Activated CD8-positive, alpha-beta memory T cell treated with anti-CD3 and anti-CD28 coated beads for 36 hours (primary cell): ENCODE measurements around the gene AP2M1. TPM values are rescaled to one million over a fixed set of nuclear protein-coding genes. Genes with fewer than 3 reads are reported as not detected.

Experiments used
- CTCF ChIA-PET: fragments of 350-600 bp; sonication (Branson Sonifier 250); formaldehyde crosslinking; loops from one replicate; lab custom pipeline; 2021; ENCODE audit warnings: antibody characterized with exemption; lab: Charles Lee
- POLR2A ChIA-PET: fragments of 350-600 bp; sonication (Branson Sonifier 250); formaldehyde crosslinking; loops from one replicate; lab custom pipeline; 2021; ENCODE audit warnings: antibody characterized with exemption; lab: Charles Lee
- total RNA-seq, 2 experiments: library from RNA; stranded (reverse); gene quantifications; one replicate each; pipeline ENCODE4 v1.2.3, GENCODE V29; 2021

The AP2M1 gene
- total RNA-seq, 2 experiments from 2014 or later: 240 to 244 TPM

DNA sequence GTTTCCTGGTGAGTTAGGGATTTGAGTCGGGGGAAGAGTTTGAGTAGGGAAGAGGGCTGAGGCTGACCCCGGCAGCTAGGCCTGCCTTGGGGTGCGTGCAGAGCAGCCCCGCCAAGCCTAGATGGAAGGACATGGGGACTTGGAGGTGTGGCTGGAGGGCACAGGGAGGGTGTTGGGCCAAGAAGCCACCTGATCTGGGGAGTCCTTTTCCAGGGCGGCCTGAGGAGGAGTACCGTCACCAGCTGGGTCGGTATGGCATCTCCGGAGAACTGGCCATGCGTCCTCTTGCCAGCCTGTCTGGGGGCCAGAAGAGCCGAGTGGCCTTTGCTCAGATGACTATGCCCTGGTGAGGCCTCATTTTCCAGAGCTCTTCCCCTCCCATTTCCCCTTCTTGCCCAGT lies 18.2 kb downstream of the AP2M1 start:
- ChIA-PET CTCF (no interaction called here), POLR2A (no interaction called here)

- ChIA-PET POLR2A (no interaction called here), CTCF (no interaction called here)
Measured at GRCh38 chr3:184193991-184194539, 19.4 kb downstream of the AP2M1 start.

DNA sequence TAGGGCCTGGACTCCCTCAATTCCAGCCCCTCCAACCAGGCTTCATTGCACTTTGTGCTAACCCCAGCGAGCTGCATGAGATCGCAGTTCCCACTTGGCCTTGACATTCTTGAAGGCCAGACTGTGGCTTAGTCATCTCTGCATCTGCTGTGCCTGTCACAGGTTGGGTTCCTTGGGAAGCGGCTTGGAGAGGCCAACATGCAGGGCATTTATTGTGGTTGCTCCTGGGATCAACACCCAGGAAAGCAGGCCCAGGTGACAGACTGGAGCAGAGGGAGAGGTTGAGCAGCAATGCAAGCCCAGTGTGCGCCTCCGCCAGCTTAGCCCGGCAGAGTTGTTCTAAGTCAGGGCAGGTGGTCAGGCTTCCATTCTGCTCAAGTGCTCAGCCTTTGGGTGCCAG lies 21.9 kb downstream of the AP2M1 start:
- POLR2A ChIA-PET: no interaction called here

DNA sequence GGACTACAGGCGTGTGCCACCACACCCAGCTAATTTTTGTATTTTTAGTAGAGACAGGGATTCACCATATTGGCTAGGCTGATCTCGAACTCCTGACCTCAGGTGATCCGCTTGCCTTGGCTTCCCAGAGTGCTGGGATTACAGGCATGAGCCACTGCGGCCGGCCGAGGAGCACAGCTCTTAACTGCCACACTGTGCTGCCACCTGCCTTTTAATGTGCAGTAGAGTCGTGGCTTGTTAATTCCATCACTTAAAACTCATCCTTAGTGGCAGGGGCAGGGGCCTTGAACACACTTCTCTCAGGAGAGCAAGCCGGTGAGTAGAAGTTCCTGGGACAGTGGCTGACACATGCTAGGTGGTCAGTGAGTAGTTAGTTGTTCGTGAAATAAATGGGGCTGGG lies 23.9 kb downstream of the AP2M1 start:
- CTCF ChIA-PET: no interaction called here
- POLR2A ChIA-PET: interaction anchor here (0.7 kb wide), 2 partner anchors 116 to 596 kb away, joined by 3 to 4 read pairs; no protein-coding TSS in a partner anchor

More for the DNA sequence above, 21.9 kb downstream of the AP2M1 start:
- CTCF ChIA-PET: no interaction called here

GRCh38 chr3:184200825-184201224 lies 26.2 kb downstream of the AP2M1 start:
- ChIA-PET POLR2A (no interaction called here), CTCF (no interaction called here)

DNA sequence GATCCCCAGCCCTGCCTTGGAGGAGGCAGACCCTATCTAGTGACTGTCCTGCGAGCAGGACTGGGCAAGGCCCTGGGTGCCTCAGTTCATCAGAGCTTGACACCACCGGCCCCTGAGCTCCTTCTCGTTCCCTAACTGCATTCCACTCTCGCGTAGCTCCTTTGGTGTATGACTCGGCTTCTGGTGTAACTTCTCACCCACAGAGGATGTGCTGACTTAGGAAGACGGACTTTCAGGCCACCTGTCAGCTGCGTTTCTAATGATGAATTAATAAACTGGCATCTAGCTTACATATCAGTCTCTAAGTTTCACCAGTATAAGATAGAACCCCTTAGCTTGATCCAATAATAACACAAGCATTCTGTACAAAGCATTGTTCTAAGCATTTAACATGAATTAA lies 28.9 kb downstream of the AP2M1 start:
- ChIA-PET POLR2A (no interaction called here), CTCF (no interaction called here)

- ChIA-PET CTCF (interaction anchor here (1.3 kb wide), 1 partner anchor 18 kb away, joined by 4 read pairs; no protein-coding TSS in a partner anchor), POLR2A (no interaction called here)
Measured at GRCh38 chr3:184209146-184209923, 34.7 kb downstream of the AP2M1 start.

- ChIA-PET POLR2A (interaction anchor here (0.5 kb wide), 1 partner anchor 608 kb away, joined by 3 read pairs; no protein-coding TSS in a partner anchor), CTCF (interaction anchor here (0.6 kb wide), 1 partner anchor 170 kb away, joined by 3 read pairs; no protein-coding TSS in a partner anchor)
Measured at GRCh38 chr3:184211297-184211696, 36.6 kb downstream of the AP2M1 start.

- ChIA-PET POLR2A (interaction anchor here (0.5 kb wide), 1 partner anchor 609 kb away, joined by 3 read pairs; no protein-coding TSS in a partner anchor), CTCF (interaction anchor here (0.6 kb wide), 1 partner anchor 170 kb away, joined by 3 read pairs; no protein-coding TSS in a partner anchor)
Measured at GRCh38 chr3:184211718-184212117, 37.1 kb downstream of the AP2M1 start.

GRCh38 chr3:184218814-184219213 lies 44.2 kb downstream of the AP2M1 start:
- CTCF ChIA-PET: interaction anchor here (0.7 kb wide), 1 partner anchor 54 kb away, joined by 3 read pairs; no protein-coding TSS in a partner anchor
- POLR2A ChIA-PET: no interaction called here

DNA sequence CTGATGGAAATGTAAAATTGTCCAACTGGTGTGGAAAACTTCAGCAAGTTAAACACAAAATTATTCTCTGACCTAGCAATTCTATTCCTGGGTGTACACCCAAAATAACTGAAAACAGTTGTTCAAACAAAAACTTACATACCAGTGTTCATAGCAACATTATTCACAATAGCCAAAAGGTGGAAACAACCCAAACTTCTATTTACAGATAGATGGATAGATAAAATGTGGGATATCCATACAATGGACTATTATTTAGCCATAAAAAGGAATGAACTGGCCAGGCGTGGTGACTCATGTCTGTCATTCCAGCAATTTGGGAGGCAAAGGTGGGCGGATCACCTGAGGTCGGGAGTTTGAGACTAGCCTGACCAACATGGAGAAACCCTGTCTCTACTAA lies 47.9 kb downstream of the AP2M1 start:
- ChIA-PET CTCF (no interaction called here), POLR2A (no interaction called here)

DNA sequence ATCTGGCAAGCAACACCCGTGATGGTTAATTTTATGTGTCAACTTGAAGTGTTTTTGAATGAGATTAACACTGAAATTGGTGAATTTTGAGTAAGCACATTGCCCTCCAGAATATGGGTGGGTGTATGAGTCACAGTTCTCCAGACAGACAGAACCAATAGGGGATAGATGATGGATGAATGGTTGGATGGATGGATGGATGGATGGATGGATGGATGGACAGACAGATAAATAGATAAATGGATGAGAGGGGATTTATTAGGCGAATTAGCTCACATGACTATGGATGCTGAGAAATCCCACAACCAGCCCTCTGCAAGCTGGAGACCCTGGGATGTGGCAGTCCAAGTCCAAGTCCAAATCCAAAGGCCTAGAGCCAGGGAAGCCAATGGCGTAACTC lies 49.3 kb downstream of the AP2M1 start:
- POLR2A ChIA-PET: no interaction called here
- CTCF ChIA-PET: no interaction called here

DNA sequence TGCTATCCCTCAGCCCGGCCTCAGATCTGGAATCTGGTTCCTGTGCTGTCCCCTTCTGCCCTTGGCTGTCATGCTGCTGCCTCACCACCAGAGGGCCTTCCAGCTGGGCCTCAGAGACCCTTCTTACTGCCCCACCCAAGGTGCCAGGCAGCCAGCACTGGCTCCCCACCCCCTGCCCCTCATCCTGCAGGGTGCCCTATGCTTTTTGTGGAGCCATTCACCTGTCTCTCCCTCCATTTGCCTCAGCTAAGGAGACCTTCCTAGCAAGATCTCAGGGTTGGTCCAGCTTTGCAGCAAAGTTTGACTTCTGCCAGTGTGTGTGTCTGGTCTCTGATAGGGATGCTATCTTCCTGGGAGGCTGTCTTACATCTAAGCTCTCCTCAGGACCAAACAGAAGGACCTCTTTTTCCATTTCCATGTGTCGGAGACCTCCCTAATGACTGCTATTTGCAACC lies 52.9 kb downstream of the AP2M1 start:
- POLR2A ChIA-PET: interaction anchor here (1.4 kb wide), 1 partner anchor 23 kb away, joined by 3 read pairs; no protein-coding TSS in a partner anchor

DNA sequence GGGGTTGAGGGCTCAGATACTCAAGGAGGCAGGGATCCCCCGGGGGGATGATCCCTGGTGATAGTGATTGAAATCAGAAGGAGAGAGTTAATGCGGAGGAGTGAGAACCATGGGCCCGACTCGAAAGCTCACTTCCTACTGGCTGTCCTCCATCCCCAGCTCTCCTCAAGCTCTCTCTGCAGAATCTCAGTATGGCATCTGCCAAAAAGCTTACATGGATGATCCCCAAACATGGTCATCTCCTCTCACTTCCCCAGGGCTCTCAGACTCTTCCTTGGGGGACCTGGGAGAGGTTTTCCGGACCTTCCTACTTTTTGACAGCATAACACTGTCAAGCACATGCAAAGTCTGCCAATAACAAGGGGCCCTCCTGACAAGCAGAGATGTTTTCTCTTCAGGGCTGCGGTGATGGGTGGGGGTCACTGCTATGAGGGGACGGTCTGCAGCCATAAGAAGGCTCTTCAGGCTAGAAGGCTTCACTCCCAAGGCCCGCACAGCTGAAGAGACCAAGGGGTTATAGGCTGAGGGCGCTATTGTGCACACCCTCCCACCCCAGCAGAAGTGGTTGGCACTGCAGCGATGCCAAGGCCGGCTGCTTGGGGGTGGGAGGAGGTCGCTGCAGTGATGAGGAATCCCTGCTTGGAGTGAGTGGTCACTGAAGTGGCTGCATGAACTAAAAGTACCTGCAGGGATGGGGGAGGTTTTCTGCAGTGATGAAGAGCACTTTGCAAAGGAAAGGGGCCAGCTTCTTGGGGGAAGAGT lies 53.9 kb downstream of the AP2M1 start:
- CTCF ChIA-PET: interaction anchor here (0.6 to 4.1 kb wide), 17 partner anchors 9 to 457 kb away, joined by 3 to 29 read pairs (median 4); partner anchors contain the start of genes EEF1AKMT4 and FAM131A
- POLR2A ChIA-PET: interaction anchor here (0.6 to 1.4 kb wide), 3 partner anchors 22 to 143 kb away, joined by 3 to 5 read pairs (median 3); no protein-coding TSS in a partner anchor

More for the DNA sequence above, 52.9 kb downstream of the AP2M1 start:
- CTCF ChIA-PET: interaction anchor here (0.6 to 4.1 kb wide), 23 partner anchors 8 to 456 kb away, joined by 3 to 29 read pairs (median 4); partner anchors contain the start of genes EEF1AKMT4 and FAM131A

- POLR2A ChIA-PET: interaction anchor here (0.6 to 0.7 kb wide), 2 partner anchors 60 to 302 kb away, joined by 3 to 7 read pairs; no protein-coding TSS in a partner anchor
- CTCF ChIA-PET: interaction anchor here (0.6 to 1.4 kb wide), 4 partner anchors 18 to 292 kb away, joined by 3 read pairs; no protein-coding TSS in a partner anchor
Measured at GRCh38 chr3:184229394-184230080, 54.9 kb downstream of the AP2M1 start, which contains the start of gene VWA5B2. TSS of gene VWA5B2 (plus strand) at chr3:184229585. CDS start at chr3:184230529, 944 bp downstream.

GRCh38 chr3:184230081-184230602 lies 55.5 kb downstream of the AP2M1 start:
- ChIA-PET POLR2A (interaction anchor here (0.7 kb wide), 1 partner anchor 60 kb away, joined by 3 read pairs; no protein-coding TSS in a partner anchor), CTCF (interaction anchor here (0.6 to 1.4 kb wide), 5 partner anchors 17 to 291 kb away, joined by 3 read pairs; no protein-coding TSS in a partner anchor)

- ChIA-PET POLR2A (interaction anchor here (0.6 to 0.7 kb wide), 2 partner anchors 59 to 1257 kb away, joined by 3 read pairs; no protein-coding TSS in a partner anchor), CTCF (interaction anchor here (0.6 to 1.4 kb wide), 4 partner anchors 10 to 73 kb away, joined by 3 read pairs; no protein-coding TSS in a partner anchor)
Measured at GRCh38 chr3:184230603-184231528, 56.2 kb downstream of the AP2M1 start.
